ENCODE data around the gene FBXO45. TPM values are rescaled to one million over a fixed set of nuclear protein-coding genes. Genes with fewer than 3 reads are reported as not detected.

Gene FBXO45
- total and polyA plus RNA-seq, 2 of the 13 experiments (the other 11 are each of a cell fraction or from before 2014, with no cell fraction given), result 7.0 to 12.1 TPM

GRCh38 chr3:196625331-196625730 lies 56.9 kb downstream of the FBXO45 start (continued):
- TF ChIP-seq HOXA9 (CRISPR knock-in tag; IDR thresholded peaks at IDR 0.05; ENCODE audit: borderline replicate concordance), result no peak
- TF ChIP-seq ZNF639 (CRISPR knock-in tag; conservative IDR thresholded peaks at IDR 0.05), result no peak
- TF ChIP-seq, protein P1, sequence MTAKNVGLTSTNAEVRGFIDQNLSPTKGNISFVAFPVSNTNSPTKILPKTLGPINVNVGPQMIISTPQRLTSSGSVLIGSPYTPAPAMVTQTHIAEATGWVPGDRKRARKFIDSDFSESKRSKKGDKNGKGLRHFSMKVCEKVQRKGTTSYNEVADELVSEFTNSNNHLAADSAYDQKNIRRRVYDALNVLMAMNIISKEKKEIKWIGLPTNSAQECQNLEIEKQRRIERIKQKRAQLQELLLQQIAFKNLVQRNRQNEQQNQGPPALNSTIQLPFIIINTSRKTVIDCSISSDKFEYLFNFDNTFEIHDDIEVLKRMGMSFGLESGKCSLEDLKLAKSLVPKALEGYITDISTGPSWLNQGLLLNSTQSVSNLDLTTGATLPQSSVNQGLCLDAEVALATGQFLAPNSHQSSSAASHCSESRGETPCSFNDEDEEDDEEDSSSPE (CRISPR knock-in tag; IDR thresholded peaks at IDR 0.05), result no peak
- no peak for TF ChIP-seq MEF2D (CRISPR knock-in tag; IDR thresholded peaks at IDR 0.05)
- TF ChIP-seq, protein P2, sequence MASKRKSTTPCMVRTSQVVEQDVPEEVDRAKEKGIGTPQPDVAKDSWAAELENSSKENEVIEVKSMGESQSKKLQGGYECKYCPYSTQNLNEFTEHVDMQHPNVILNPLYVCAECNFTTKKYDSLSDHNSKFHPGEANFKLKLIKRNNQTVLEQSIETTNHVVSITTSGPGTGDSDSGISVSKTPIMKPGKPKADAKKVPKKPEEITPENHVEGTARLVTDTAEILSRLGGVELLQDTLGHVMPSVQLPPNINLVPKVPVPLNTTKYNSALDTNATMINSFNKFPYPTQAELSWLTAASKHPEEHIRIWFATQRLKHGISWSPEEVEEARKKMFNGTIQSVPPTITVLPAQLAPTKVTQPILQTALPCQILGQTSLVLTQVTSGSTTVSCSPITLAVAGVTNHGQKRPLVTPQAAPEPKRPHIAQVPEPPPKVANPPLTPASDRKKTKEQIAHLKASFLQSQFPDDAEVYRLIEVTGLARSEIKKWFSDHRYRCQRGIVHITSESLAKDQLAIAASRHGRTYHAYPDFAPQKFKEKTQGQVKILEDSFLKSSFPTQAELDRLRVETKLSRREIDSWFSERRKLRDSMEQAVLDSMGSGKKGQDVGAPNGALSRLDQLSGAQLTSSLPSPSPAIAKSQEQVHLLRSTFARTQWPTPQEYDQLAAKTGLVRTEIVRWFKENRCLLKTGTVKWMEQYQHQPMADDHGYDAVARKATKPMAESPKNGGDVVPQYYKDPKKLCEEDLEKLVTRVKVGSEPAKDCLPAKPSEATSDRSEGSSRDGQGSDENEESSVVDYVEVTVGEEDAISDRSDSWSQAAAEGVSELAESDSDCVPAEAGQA (IDR thresholded peaks at IDR 0.05; ENCODE audit: low read depth), result no peak
- TF ChIP-seq, protein P2 (CRISPR knock-in tag; IDR thresholded peaks at IDR 0.05; ENCODE audit: borderline replicate concordance), result no peak
- no peak for TF ChIP-seq FLYWCH1 (CRISPR knock-in tag; IDR thresholded peaks at IDR 0.05)
- TF ChIP-seq ZMYM4 (CRISPR knock-in tag; IDR thresholded peaks at IDR 0.05), result no peak
- no peak for TF ChIP-seq PHF8 (CRISPR knock-in tag; IDR thresholded peaks at IDR 0.05)
- no peak for TF ChIP-seq EED (CRISPR knock-in tag; IDR thresholded peaks at IDR 0.05)
- TF ChIP-seq SOX6 (IDR thresholded peaks at IDR 0.05), result no peak
- TF ChIP-seq SOX6 (CRISPR knock-in tag; IDR thresholded peaks at IDR 0.05), result no peak
- no peak for TF ChIP-seq ARNTL (CRISPR knock-in tag; IDR thresholded peaks at IDR 0.05)
- no peak for TF ChIP-seq ONECUT2 (CRISPR knock-in tag; IDR thresholded peaks at IDR 0.05)
- TF ChIP-seq ARHGAP35 (CRISPR knock-in tag; IDR thresholded peaks at IDR 0.05; ENCODE audit: borderline replicate concordance), result no peak
- no peak for TF ChIP-seq CCAR2 (optimal IDR thresholded peaks at IDR 0.05; ENCODE audit: low read depth, low read length)
